ENCODE data around the gene SQOR.
"Not testable (repeated sequence)": the region's sequence is repeated elsewhere in the genome, so short reads cannot be mapped to it uniquely, and the experiment has no call there.

Gene SQOR

GRCh38 chr15:45635191-45635638, 386 bp downstream of the SQOR start:
- peak; percentile 11 for DNase-seq

- DNase-seq = no peak
Observed at GRCh38 chr15:45635763-45636292, 999 bp downstream of the SQOR start.

GRCh38 chr15:45637141-45637540, 2.3 kb downstream of the SQOR start:
- no peak for DNase-seq

- peak; percentile 71 for DNase-seq
Observed at GRCh38 chr15:45637552-45638033, 2.8 kb downstream of the SQOR start.

GRCh38 chr15:45640616-45641015, 5.8 kb downstream of the SQOR start:
- DNase-seq = peak; percentile 87

- peak; percentile 83 for DNase-seq
Observed at GRCh38 chr15:45641374-45641781, 6.5 kb downstream of the SQOR start.

GRCh38 chr15:45641999-45642932, 7.4 kb downstream of the SQOR start:
- DNase-seq = peak; percentile 73

- DNase-seq = no peak
Observed at GRCh38 chr15:45644437-45644836, 9.6 kb downstream of the SQOR start.

GRCh38 chr15:45645026-45645980, 10.5 kb downstream of the SQOR start:
- DNase-seq = peak; percentile 76

GRCh38 chr15:45646220-45646619, 11.4 kb downstream of the SQOR start:
- no peak for DNase-seq

- DNase-seq = no peak
Observed at GRCh38 chr15:45647828-45648227, 13.0 kb downstream of the SQOR start.

GRCh38 chr15:45648521-45649200, 13.8 kb downstream of the SQOR start:
- peak; percentile 66 for DNase-seq

- DNase-seq = not testable (repeated sequence)
Observed at GRCh38 chr15:45650007-45650406, 15.2 kb downstream of the SQOR start.

- DNase-seq = no peak
Observed at GRCh38 chr15:45650889-45651525, 16.2 kb downstream of the SQOR start.

GRCh38 chr15:45653702-45654424, 19.0 kb downstream of the SQOR start:
- DNase-seq = no peak

- DNase-seq = no peak
Observed at GRCh38 chr15:45654749-45655148, 19.9 kb downstream of the SQOR start.

- DNase-seq = no peak
Observed at GRCh38 chr15:45657254-45657653, 22.4 kb downstream of the SQOR start.

- DNase-seq = no peak
Observed at GRCh38 chr15:45657764-45658545, 23.1 kb downstream of the SQOR start.

- no peak for DNase-seq
Observed at GRCh38 chr15:45660231-45660979, 25.6 kb downstream of the SQOR start.

- no peak for DNase-seq
Observed at GRCh38 chr15:45662375-45662774, 27.5 kb downstream of the SQOR start.

All from NCI-H226 (cell line).